Neutrophil (primary cell): Measurements from ENCODE around the gene FBXL12.
"Not testable (repeated sequence)": the region's sequence is repeated elsewhere in the genome, so short reads cannot be mapped to it uniquely, and the experiment has no call there.

Experiments
- H3K27ac ChIP-seq: fragments of 200-600 bp; sonication (generic); 2 replicates; pipeline ENCODE4 v1.5.1; 2016; ENCODE audit warnings: mild to moderate bottlenecking, moderate library complexity
- H3K27me3 ChIP-seq: fragments of 200-600 bp; sonication (generic); 2 replicates; pipeline ENCODE4 v1.6.0; 2016; ENCODE audit warnings: mild to moderate bottlenecking
- H3K36me3 ChIP-seq: fragments of 200-600 bp; sonication (generic); 2 replicates; pipeline ENCODE4 v1.5.1; 2017
- H3K4me1 ChIP-seq, 2 experiments: fragments of 200-600 bp in 1 of 2; sonication (generic) in 1 of 2; 1 replicate in 1 of 2; 2 replicates in 1 of 2; pipeline versions ENCODE4 v1.5.1 to v1.6.1; 2013 to 2016; ENCODE audit warnings: low read depth in 1 of 2, low read length in 1 of 2, mild to moderate bottlenecking in 1 of 2, moderate library complexity in 1 of 2; ENCODE audit not compliant: control insufficient read depth in 1 of 2, insufficient read depth in 1 of 2
- H3K4me3 ChIP-seq, 2 experiments: fragments of 200-600 bp in 1 of 2; sonication (generic) in 1 of 2; 1 replicate in 1 of 2; 2 replicates in 1 of 2; pipeline ENCODE4 v1.5.1; 2013 to 2016; ENCODE audit warnings: low read depth in 1 of 2, low read length in 1 of 2, mild to moderate bottlenecking in 1 of 2, moderate library complexity in 1 of 2
- H3K9me3 ChIP-seq: fragments of 200-600 bp; sonication (generic); 2 replicates; pipeline ENCODE4 v1.5.1; 2016
- TF ChIP-seq, protein P1 (sequence below): fragments of 200-600 bp; sonication (generic); IDR thresholded peaks from 2 replicates; pipeline ENCODE4 v1.5.1; 2016; ENCODE audit warnings: antibody characterized with exemption

The FBXL12 gene

DNA sequence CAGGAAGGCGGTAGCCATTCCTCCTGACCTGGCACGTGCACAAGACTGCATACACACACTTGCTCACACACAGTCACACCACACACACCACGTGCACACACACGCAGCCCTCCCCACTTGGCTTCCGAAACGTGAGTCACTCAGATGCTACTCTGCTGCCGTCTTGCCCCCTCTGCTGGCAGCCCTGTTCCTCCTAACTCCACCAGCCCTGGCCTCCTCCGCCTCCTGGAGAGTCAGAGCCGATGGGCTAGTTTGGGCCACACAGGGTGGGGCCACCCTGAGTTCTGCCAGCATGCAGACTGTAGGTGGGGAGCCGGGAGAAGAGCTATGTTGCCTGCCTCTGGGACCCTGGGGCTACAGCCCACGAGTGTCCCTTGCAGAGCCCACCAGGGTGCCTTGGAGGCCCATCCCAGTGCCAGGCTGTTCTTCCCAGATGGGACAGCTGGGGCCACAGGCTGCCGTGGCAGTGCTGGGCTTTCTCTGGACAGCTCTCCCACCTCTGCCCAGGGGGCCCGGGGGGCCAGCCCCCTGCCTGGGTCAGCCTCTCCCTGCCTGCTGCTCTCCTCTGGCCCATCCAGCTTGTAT lies 28.3 kb upstream of the FBXL12 start:
- Histone ChIP-seq H3K4me1 (no peaks in the 10 kb centered on the region), H3K27ac (no peak overlapping the region), H3K36me3 (peaks cover 89% of the 10 kb centered on the region), H3K9me3 (no peaks in the 10 kb centered on the region), H3K27me3 (no peaks in the 10 kb centered on the region), H3K4me3 (no peak overlapping the region)
- TF ChIP-seq, protein P1, sequence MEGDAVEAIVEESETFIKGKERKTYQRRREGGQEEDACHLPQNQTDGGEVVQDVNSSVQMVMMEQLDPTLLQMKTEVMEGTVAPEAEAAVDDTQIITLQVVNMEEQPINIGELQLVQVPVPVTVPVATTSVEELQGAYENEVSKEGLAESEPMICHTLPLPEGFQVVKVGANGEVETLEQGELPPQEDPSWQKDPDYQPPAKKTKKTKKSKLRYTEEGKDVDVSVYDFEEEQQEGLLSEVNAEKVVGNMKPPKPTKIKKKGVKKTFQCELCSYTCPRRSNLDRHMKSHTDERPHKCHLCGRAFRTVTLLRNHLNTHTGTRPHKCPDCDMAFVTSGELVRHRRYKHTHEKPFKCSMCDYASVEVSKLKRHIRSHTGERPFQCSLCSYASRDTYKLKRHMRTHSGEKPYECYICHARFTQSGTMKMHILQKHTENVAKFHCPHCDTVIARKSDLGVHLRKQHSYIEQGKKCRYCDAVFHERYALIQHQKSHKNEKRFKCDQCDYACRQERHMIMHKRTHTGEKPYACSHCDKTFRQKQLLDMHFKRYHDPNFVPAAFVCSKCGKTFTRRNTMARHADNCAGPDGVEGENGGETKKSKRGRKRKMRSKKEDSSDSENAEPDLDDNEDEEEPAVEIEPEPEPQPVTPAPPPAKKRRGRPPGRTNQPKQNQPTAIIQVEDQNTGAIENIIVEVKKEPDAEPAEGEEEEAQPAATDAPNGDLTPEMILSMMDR, result no peak

DNA sequence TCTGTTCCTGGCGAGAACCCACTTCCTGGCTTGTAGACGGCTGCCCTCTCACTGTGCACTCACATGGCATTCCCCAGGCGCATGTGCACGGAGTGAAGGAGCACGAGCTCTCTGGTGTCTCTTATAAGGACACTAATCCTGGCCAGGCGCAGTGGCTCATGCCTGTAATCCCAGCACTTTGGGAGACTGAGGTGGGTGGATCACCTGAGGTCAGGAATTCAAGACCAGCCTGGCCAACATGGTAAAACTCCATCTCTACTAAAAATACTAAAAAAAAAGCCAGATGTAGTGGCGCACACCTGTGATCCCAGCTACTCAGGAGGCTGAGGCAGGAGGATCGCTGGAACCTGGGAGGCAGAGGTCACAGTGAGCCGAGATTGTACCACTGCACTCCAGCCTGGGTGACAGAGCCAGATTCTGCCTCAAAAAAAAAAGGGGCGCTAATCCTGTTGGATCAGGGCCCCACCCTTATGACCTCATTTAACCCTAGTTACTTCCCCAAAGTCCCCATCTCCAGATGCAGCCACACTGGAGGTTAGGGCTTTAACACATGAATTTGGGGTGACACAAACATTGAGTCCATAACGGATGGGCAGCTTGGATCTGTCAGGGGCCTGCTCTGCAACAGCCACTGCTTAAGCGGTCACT lies 24.9 kb upstream of the FBXL12 start:
- H3K4me3 ChIP-seq, H3K9me3 ChIP-seq, H3K27me3 ChIP-seq, H3K27ac ChIP-seq, H3K4me1 ChIP-seq: not testable (repeated sequence)
- peaks cover 97% of the 10 kb centered on the region for H3K36me3 ChIP-seq

DNA sequence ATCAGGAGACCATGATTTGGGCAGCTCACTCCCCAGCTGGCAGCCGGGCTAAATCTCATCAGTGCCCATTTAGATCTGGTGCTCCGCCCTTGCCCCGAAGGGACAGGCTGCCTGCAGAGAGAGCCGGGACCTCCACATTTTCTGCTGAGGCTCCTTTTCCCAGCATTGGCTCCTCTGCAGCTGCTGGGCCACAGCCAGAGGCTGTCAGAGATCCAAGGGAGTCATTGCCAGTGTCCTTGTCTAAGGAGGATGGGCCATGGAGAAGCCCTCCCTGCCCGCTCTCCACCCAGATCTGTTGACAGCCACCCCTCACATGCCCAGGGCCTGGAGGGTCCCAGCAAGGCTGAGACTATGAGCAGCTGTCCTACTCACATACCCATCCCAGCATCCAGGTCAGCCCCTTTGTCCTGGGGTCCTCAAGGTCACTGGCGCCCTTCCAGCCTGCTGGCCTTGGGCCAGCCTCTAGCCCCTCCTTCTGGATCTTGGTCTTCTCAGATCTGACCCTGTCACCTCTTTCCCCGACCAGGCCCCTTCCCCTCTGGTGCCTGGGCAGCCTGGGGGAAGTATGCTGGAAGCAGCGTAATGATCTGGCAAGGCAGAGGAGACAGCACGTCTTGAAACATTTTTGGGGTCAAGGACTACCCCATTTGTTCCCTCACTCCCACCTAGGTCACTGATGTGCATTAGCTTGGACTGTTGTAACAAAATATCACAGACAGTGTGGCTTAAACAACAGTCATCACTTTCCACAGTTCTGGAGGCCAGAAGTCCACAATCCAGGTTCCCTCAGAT lies 24.2 kb upstream of the FBXL12 start:
- Histone ChIP-seq H3K9me3 (no peaks in the 10 kb centered on the region), H3K36me3 (peaks cover 97% of the 10 kb centered on the region)

DNA sequence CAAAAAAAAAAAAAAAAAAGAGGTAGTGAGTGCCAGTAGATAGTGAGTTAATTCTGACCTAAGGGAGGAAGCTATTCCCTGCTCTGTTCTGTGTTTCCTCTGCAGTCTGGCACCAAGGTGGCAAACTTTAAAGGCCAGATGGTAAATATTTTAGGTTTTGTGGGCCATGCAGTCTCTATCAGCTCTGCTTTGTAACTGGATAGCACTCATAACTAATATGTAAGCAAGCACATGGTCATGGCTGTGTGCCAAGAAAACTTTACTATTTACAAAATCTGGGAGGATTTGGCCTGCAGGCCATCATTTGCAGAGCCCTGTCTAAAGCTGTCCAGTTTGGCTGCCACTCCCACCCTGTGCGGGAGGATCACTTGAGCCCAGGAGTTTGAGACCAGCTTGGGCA lies 20.5 kb upstream of the FBXL12 start:
- H3K9me3 ChIP-seq, result no peaks in the 10 kb centered on the region
- peaks cover 66% of the 10 kb centered on the region for H3K36me3 ChIP-seq
- peaks cover 11 to 18% of the 10 kb centered on the region in 2 experiments for H3K4me1 ChIP-seq
- no peaks in the 10 kb centered on the region for H3K27me3 ChIP-seq
- no peak overlapping the region for H3K27ac ChIP-seq
- no peak overlapping the region for H3K4me3 ChIP-seq
- TF ChIP-seq, protein P1, result no peak

More for the DNA sequence above, 24.2 kb upstream of the FBXL12 start:
- TF ChIP-seq, protein P1, result no peak
- H3K4me3 ChIP-seq, result no peak overlapping the region
- H3K4me1 ChIP-seq, result no peaks in the 10 kb centered on the region
- no peak overlapping the region for H3K27ac ChIP-seq
- H3K27me3 ChIP-seq, result no peaks in the 10 kb centered on the region

DNA sequence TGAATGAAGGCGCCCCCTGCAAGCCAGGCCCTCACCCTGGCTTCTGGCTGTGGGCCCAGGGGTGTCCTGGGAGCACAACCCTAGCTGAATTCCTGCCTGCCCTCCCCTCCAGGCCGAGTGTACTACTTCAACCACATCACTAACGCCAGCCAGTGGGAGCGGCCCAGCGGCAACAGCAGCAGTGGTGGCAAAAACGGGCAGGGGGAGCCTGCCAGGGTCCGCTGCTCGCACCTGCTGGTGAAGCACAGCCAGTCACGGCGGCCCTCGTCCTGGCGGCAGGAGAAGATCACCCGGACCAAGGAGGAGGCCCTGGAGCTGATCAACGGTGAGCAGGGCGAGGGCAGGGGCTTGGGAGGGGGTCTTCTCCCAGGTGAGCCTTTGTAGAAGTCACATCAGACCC lies 19.4 kb upstream of the FBXL12 start:
- H3K27ac ChIP-seq, result no peak overlapping the region

More for the DNA sequence above, 19.4 kb upstream of the FBXL12 start:
- TF ChIP-seq, protein P1, result no peak
- Histone ChIP-seq H3K4me3 (no peak overlapping the region), H3K36me3 (peaks cover 57% of the 10 kb centered on the region), H3K9me3 (no peaks in the 10 kb centered on the region), H3K27me3 (no peaks in the 10 kb centered on the region), H3K4me1 (peaks cover 13 to 21% of the 10 kb centered on the region in 2 experiments)
